ENCODE data around the gene NAT14. TPM values are rescaled to one million over a fixed set of nuclear protein-coding genes. Genes with fewer than 3 reads are reported as not detected.

The NAT14 gene
- total RNA-seq, 1 donor from 2014 or later, result 14.2 TPM

GRCh38 chr19:55453511-55454260 is 31.3 kb upstream of the NAT14 start:
- no peak for TF ChIP-seq POLR2AphosphoS5 (IDR thresholded peaks at IDR 0.05; ENCODE audit: insufficient read depth in 1 of 2, low read depth in 1 of 2)
- no peak for TF ChIP-seq POLR2A (IDR thresholded peaks at IDR 0.05)
- TF ChIP-seq, protein P1, sequence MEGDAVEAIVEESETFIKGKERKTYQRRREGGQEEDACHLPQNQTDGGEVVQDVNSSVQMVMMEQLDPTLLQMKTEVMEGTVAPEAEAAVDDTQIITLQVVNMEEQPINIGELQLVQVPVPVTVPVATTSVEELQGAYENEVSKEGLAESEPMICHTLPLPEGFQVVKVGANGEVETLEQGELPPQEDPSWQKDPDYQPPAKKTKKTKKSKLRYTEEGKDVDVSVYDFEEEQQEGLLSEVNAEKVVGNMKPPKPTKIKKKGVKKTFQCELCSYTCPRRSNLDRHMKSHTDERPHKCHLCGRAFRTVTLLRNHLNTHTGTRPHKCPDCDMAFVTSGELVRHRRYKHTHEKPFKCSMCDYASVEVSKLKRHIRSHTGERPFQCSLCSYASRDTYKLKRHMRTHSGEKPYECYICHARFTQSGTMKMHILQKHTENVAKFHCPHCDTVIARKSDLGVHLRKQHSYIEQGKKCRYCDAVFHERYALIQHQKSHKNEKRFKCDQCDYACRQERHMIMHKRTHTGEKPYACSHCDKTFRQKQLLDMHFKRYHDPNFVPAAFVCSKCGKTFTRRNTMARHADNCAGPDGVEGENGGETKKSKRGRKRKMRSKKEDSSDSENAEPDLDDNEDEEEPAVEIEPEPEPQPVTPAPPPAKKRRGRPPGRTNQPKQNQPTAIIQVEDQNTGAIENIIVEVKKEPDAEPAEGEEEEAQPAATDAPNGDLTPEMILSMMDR (IDR thresholded peaks at IDR 0.05), result no peak
- Histone ChIP-seq H3K4me1 (peaks cover 20% of the 10 kb centered on the region), H3K27ac (no peak overlapping the region), H3K4me3 (no peak overlapping the region), H3K36me3 (peaks cover 0 to 5% of the 10 kb centered on the region in 2 donors), H3K27me3 (peaks cover 17% of the 10 kb centered on the region), H3K9me3 (no peaks in the 10 kb centered on the region)
- no peak for DNase-seq (ENCODE audit: extremely low spot score in 2 of 2)
- intact Hi-C loops (cut with DNase I), result no loop called here

DNA sequence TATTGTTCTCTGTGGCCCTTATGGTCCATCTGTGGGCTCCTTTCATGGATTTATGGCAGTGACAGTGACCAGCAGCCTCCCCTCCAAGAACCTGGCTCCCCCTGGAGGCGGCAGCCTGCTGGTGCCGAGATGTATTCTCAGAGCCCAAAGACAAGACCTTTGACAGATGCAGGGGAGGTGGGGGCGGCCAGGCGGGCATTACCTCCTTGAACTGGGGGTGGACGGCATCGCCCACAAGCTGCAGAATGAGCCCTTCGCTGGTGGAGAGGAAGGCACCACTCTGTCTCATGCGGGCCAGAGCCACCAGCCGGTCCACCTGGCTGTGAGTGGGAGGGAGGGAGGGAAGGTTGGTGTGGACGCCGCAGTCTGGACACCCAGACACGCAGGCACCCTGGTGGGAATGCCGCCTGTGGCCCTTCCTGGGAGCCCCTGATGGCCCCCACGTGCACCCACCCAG is 30.2 kb upstream of the NAT14 start:
- Histone ChIP-seq H3K4me1 (peaks cover 27% of the 10 kb centered on the region), H3K27ac (no peak overlapping the region), H3K36me3 (peaks cover 0 to 5% of the 10 kb centered on the region in 2 donors), H3K27me3 (peaks cover 17% of the 10 kb centered on the region), H3K4me3 (no peak overlapping the region), H3K9me3 (no peaks in the 10 kb centered on the region)
- no peak for TF ChIP-seq POLR2AphosphoS5 (IDR thresholded peaks at IDR 0.05; ENCODE audit: insufficient read depth in 1 of 2, low read depth in 1 of 2)
- TF ChIP-seq, protein P1 (IDR thresholded peaks at IDR 0.05), result no peak
- TF ChIP-seq POLR2A (IDR thresholded peaks at IDR 0.05), result no peak
- DNase-seq (ENCODE audit: extremely low spot score in 2 of 2), result no peak
- intact Hi-C loops (cut with DNase I), result no loop called here

DNA sequence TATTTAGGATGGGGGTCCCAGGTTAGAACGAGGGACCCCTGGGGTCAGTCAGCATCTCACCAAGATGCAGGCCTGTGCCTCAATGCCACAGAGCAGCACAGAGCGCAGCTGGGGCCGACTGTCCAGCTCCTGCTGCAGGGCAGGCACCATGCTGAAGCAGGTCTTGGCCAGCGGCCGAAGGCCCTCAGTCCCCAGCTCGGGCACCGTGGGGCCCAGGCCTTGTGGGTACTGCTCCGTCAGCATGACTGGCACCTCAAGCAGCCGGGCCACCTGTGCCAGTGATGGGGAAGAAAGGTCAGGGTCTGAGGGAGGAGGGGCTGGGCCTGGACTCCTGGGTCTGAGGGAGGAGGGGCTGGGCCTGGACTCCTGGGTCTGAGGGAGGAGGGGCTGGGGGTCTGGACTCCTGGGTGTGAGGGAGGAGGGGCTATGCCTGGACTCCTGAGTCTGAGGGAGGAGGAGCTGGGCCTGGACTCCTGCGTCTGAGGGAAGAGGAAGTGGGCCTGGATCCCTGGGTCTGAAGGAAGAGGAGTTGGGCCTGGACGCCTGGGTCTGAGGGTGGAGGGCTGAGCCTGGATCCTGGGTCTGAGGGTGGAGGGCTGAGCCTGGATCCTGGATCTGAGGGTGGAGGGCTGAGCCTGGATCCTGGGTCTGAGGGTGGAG is 29.3 kb upstream of the NAT14 start:
- Histone ChIP-seq H3K9me3 (no peaks in the 10 kb centered on the region), H3K36me3 (peaks cover 0 to 5% of the 10 kb centered on the region in 2 donors), H3K27ac (no peak overlapping the region), H3K27me3 (peaks cover 17% of the 10 kb centered on the region), H3K4me3 (no peak overlapping the region), H3K4me1 (peaks cover 36% of the 10 kb centered on the region)
- no peak for DNase-seq (ENCODE audit: extremely low spot score in 2 of 2)
- intact Hi-C loops (cut with DNase I), result no loop called here
- TF ChIP-seq POLR2AphosphoS5 (IDR thresholded peaks at IDR 0.05; ENCODE audit: insufficient read depth in 1 of 2, low read depth in 1 of 2) (no peak), POLR2A (IDR thresholded peaks at IDR 0.05) (no peak)
- TF ChIP-seq, protein P1 (IDR thresholded peaks at IDR 0.05), result no peak

DNA sequence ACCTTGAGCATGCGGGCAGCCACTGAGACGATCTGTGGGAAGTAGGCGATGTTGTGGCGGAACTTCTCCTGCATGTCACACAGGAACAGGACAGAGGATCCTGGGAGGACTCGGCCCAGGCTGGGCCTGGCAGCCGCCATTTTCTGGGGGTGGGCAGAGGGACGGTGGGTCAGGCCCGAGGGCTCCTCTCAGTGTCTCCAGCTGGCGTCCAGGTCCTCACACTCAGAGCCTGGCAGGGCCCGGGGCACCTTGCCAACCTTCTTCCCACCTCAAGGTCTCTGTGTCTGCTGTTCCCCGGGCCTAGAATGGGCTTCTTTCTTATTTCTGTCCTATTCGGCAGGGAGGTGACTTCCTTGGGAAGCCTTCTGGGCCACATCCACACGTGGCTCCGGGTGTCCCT is 28.6 kb upstream of the NAT14 start:
- peaks cover 37% of the 10 kb centered on the region for H3K4me1 ChIP-seq
- TF ChIP-seq, protein P1 (IDR thresholded peaks at IDR 0.05), result no peak
- TF ChIP-seq POLR2A (IDR thresholded peaks at IDR 0.05) (no peak), POLR2AphosphoS5 (IDR thresholded peaks at IDR 0.05; ENCODE audit: insufficient read depth in 1 of 2, low read depth in 1 of 2) (no peak)
- intact Hi-C loops (cut with DNase I), result no loop called here

More for the DNA sequence above, 28.6 kb upstream of the NAT14 start:
- no peak overlapping the region for H3K27ac ChIP-seq
- no peak overlapping the region for H3K4me3 ChIP-seq
- peaks cover 0 to 5% of the 10 kb centered on the region in 2 donors for H3K36me3 ChIP-seq
- no peak for DNase-seq (ENCODE audit: extremely low spot score in 2 of 2)
- peaks cover 11% of the 10 kb centered on the region for H3K27me3 ChIP-seq
- H3K9me3 ChIP-seq, result no peaks in the 10 kb centered on the region
